Keratinocyte (primary cell): ENCODE results near the gene NSUN3.

ENCODE experiments used
- CTCF ChIP-seq, 3 experiments: IDR thresholded peaks in 1 of 3; conservative IDR thresholded peaks in 1 of 3; optimal IDR thresholded peaks in 1 of 3; 2 replicates in 2 of 3; 3 replicates in 1 of 3; pipeline versions ENCODE3 to v1.5.1; 2011; ENCODE audit warnings: low read length in 3 of 3, mild to moderate bottlenecking in 3 of 3, moderate library complexity in 2 of 3, control low read depth in 1 of 3, inconsistent platforms in 1 of 3; ENCODE audit not compliant: insufficient read depth in 2 of 3; ENCODE audit errors: extremely low read depth in 1 of 3
- EZH2 ChIP-seq: IDR thresholded peaks from one replicate; pipeline ENCODE4 v1.6.1; 2012; ENCODE audit warnings: inconsistent platforms, mild to moderate bottlenecking, low read length, moderate library complexity

GRCh38 chr3:94069194-94069813, 6.4 kb downstream of the NSUN3 start:
- TF ChIP-seq CTCF (optimal IDR thresholded peaks at IDR 0.05 in 1 of 3, IDR thresholded peaks at IDR 0.05 in 1 of 3, conservative IDR thresholded peaks at IDR 0.05 in 1 of 3; ENCODE audit: extremely low read depth in 1 of 3, insufficient read depth in 2 of 3, low read length in 3 of 3) (peak in 2 of 3 experiments; percentile 20 to 37), EZH2 (no peak)
